Measurements from ENCODE around the gene GET4. TPM values are rescaled to one million over a fixed set of nuclear protein-coding genes. Genes with fewer than 3 reads are reported as not detected.

GET4 gene
- total RNA-seq, 4 donors from 2014 or later, result 6.1 to 39.4 (median 26.7) TPM

DNA sequence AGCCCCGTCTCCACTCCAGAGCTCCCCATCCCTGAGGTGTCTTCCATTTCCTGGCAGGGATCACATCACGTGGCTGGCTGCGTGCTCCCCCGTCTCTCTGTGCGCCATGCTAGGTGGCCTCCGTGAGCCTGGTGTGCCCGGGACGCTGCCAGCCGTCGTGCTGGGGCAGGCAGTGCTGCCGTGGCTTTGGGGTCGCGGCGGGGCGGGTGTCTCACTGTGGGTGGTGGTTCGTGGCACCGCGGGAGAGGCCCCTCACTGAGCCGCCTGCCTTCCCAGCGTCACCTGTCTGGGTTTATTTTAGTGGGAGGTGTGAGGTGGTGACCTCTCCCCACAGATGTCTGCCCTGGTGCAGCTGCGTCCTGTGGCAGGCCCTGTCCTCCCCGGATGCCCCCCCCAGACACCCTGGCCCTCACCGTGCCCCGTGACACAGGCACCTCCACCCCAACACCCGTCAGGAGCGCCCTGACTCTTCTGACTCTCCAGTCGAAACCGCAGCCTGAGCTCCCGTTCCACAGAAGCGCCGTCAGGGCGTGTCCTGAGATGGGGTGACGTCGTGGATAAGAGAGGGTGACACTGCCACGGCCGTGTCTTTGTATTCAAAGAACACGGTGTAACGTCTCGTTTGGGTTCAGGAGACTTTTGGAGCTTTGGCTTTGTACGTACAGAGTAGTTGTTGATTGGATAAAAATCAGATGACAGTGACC, 18.0 kb downstream of the GET4 start:
- Histone ChIP-seq H3K27ac (no peak overlapping the region), H3K4me1 (no peaks in the 10 kb centered on the region), H3K27me3 (no peaks in the 10 kb centered on the region), H3K4me3 (no peak overlapping the region), H3K9me3 (no peaks in the 10 kb centered on the region), H3K36me3 (no peaks in the 10 kb centered on the region)
- TF ChIP-seq POLR2A (IDR thresholded peaks at IDR 0.05) (no peak), CTCF (IDR thresholded peaks at IDR 0.05) (no peak)
- intact Hi-C loops (cut with DNase I; ENCODE audit: low total_unique reads), result no loop called here
- no peak for DNase-seq

GRCh38 chr7:894927-895450, 18.6 kb downstream of the GET4 start:
- TF ChIP-seq CTCF (IDR thresholded peaks at IDR 0.05) (no peak), POLR2A (IDR thresholded peaks at IDR 0.05) (no peak)
- Histone ChIP-seq H3K27me3 (no peaks in the 10 kb centered on the region), H3K4me1 (no peaks in the 10 kb centered on the region), H3K9me3 (no peaks in the 10 kb centered on the region), H3K36me3 (no peaks in the 10 kb centered on the region), H3K27ac (no peak overlapping the region), H3K4me3 (no peak overlapping the region)
- intact Hi-C loops (cut with DNase I; ENCODE audit: low total_unique reads), result no loop called here
- DNase-seq, result no peak

- no peak overlapping the region for H3K27ac ChIP-seq
- no peak overlapping the region for H3K4me3 ChIP-seq
- H3K36me3 ChIP-seq, result no peaks in the 10 kb centered on the region
- H3K9me3 ChIP-seq, result no peaks in the 10 kb centered on the region
- DNase-seq, result no peak
- intact Hi-C loops (cut with DNase I; ENCODE audit: low total_unique reads), result no loop called here
- no peaks in the 10 kb centered on the region for H3K4me1 ChIP-seq
- H3K27me3 ChIP-seq, result no peaks in the 10 kb centered on the region
- TF ChIP-seq POLR2A (IDR thresholded peaks at IDR 0.05) (no peak), CTCF (IDR thresholded peaks at IDR 0.05) (no peak)
Observed at GRCh38 chr7:895451-896052, 19.2 kb downstream of the GET4 start.

GRCh38 chr7:896346-897075, 20.2 kb downstream of the GET4 start:
- H3K36me3 ChIP-seq, result no peaks in the 10 kb centered on the region
- DNase-seq, result no peak
- H3K4me1 ChIP-seq, result peaks cover 0 to 6% of the 10 kb centered on the region in 2 donors

More at GRCh38 chr7:896346-897075, 20.2 kb downstream of the GET4 start:
- intact Hi-C loops (cut with DNase I; ENCODE audit: low total_unique reads), result no loop called here
- H3K27ac ChIP-seq, result no peak overlapping the region
- H3K4me3 ChIP-seq, result no peak overlapping the region
- no peaks in the 10 kb centered on the region for H3K27me3 ChIP-seq
- no peaks in the 10 kb centered on the region for H3K9me3 ChIP-seq
- no peak for TF ChIP-seq CTCF (IDR thresholded peaks at IDR 0.05)
- TF ChIP-seq POLR2A (IDR thresholded peaks at IDR 0.05), result no peak
